Measurements from ENCODE around the gene IRS2. TPM values are rescaled to one million over a fixed set of nuclear protein-coding genes. Genes with fewer than 3 reads are reported as not detected.

The IRS2 gene
- total RNA-seq, 1 donor from 2014 or later: 2.8 TPM

DNA sequence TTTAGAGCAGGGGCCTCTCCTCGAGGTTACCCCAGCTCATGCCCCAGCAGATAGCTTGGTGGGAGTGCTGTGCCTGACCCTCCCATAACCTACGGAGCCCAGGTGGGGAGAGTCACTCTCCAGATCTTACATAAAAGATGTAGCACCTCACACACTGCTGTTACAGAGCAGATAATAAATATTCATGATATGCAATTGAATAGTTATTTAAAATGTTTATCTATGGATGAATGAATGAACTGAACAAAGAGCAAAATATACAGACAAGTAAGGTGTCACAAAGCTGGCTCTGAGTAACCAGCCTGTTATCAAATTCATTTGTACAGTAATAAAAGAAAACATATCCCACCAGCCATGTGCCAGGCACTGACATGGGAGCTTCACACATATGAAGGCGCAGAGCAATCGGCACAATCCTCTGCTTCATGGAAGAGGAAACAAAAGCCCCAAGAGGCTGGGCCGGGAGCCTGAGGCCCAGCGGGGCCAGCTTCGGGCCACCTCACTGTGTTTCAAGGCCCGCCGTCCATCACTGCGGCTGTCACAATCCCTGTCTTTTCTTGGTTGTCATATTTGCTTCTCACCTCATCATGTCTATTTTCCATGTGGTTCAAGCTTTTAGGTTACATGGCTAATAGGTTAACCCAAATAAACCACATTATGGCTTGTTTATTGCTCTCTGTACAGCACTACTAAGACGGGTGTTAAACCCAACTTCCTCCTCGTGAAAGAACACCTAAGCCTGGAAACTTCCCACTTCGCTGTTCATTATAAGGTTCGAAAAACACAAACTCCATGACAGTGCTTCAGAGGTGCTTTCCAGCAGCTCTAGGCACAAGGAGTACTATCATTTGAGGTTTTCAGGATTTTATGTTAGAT is 78.4 kb downstream of the IRS2 start:
- intact Hi-C loops (cut with micrococcal nuclease): no loop called here

DNA sequence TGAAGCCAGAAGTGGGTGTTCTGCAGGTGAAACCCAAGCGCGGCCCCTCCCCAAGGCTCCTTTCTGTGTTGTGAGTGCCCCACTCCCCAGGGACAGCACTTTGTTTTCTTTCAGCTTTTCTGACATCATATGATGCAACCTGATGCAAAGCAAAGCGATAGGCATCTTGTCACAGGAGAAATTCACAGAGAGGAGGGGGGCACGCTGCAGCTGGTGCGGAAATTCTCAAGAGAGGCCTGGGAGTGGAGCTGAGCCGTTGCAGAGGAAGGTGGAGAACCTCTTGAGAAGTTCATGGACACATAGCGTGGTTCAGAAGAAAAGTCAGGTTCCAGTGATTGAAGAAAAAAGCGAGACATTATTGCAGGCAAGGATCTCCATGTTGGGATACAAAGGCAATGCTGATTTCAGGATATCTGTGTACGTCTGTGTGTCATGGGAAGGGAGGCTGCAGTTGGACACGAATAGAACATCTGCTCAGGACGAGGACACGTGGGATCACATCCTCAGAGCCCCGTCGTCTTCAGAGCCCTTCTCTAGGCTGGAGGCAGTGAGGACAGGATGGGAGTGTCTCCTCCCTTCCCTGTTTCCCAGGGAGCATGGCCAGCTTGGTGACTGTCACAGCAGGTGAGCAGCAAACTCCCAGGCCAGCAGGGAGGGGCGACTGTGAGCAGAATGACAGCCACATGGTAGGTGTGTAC is 79.2 kb downstream of the IRS2 start:
- intact Hi-C loops (cut with micrococcal nuclease): no loop called here

DNA sequence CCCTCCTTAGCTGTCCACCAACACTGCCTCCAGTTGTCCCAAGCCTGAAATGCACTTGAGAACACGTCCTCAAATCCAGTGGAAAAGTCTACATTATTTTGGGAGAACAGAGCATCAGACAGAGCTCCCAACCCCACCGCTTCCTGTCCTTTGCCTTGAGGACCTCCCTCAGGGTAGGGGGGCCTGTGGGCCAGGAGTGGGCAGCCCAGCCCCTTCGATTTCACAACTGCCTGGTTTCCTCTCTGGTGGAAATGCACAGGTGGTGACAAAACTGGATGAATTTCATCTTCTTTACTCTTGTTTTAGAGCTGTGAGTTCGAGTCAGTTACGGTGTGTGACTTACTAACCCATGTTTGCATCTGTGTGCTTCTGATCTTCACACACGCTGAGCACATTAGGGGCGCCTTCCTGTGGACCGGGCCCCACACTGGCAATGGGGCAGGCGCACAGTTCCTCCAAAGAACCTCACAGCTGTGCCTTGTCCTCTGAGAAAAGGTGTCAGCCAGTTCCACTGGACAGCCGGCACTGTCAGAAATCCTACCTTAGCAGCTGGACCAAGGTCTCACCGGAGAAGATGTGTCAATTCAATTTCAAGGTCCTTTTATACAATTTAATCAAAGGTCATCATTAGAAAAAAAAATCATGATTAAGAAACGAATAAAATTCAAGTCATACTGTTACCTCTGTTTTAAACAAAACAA is 80.2 kb downstream of the IRS2 start:
- intact Hi-C loops (cut with micrococcal nuclease): no loop called here

DNA sequence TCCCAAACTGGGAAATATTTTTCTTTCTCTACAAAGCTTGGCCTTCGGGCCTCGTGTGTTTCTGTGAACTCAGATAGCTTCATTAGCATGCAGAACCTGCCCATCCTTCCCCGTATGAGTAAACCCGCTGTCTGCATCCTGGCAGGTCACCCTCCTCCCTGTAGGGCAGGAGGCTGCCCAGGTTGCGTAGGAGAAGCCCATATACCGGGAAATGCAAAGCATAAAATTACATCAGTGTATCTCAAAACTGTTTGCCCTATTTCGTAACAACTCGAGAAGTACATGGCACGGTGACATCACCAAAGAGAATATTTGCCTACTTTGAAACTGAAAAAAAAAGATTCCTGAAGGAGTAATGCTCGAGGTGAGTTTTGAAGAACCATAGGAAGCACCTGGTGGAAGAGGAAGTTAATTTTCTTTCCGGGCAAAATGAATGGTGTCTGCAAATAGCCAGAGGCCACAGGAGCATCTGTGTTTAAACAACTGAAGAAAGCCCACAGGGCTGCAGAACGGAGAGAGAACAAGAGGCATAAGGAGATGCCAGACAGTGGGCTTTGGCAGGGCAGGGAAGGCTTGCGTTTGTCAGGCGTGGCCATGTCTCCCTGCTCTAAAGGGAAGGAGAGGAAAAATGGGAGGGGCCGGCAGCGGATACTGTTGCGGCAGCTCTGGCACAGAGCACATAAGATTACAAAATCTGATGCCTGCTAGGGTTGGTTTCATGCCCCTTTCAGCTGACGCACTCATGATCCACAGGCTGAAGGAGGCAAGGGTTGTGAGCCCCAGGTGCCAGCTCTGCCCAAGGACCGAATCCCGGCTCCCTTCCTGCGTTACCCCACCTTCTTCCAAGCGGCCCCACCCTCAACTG is 81.4 kb downstream of the IRS2 start:
- intact Hi-C loops (cut with micrococcal nuclease): no loop called here

DNA sequence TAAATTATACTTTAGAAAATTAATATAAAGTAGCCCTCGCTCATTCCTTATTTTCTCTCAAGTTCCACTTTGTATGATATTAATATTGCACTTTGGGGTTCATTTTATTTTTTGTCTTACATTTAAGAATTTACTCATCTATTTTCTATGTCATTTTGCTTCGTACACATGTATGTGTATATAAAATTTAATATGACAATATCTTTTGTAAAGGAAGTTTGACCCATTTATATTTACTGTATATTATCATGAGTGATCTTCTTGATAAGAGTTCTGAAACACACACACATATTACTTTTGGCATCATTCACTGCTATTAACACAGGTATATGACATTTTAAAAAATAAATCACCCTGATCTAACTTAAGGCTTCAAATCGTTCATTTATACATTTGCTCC is 83.1 kb downstream of the IRS2 start:
- intact Hi-C loops (cut with micrococcal nuclease): no loop called here
